Measurements from ENCODE around the gene CCDC9.

- TF ChIP-seq EZH2 (IDR thresholded peaks at IDR 0.05; ENCODE audit: low read length, missing control alignments) (no peak), CTCF (conservative IDR thresholded peaks at IDR 0.05 in 1 of 2, IDR thresholded peaks at IDR 0.05 in 1 of 2; ENCODE audit: low read depth in 1 of 2, low read length in 2 of 2) (no peak)
These were observed 27.2 kb downstream of the CCDC9 start for GRCh38 chr19:47283405-47284059.

Data from fibroblast of lung (primary cell).